ENCODE results near the gene EXOC7.

GRCh38 chr17:76141212-76142038, 37.8 kb upstream of the EXOC7 start, which contains the start of gene FOXJ1:
- TF ChIP-seq CTCF (IDR thresholded peaks at IDR 0.05; ENCODE audit: control extremely low read depth in 1 of 3, insufficient read depth in 1 of 3, low read depth in 1 of 3, low read length in 3 of 3) = no peak
- TF ChIP-seq YY1 (IDR thresholded peaks at IDR 0.05; ENCODE audit: low read depth, low read length) = no peak
- TF ChIP-seq, protein P1, sequence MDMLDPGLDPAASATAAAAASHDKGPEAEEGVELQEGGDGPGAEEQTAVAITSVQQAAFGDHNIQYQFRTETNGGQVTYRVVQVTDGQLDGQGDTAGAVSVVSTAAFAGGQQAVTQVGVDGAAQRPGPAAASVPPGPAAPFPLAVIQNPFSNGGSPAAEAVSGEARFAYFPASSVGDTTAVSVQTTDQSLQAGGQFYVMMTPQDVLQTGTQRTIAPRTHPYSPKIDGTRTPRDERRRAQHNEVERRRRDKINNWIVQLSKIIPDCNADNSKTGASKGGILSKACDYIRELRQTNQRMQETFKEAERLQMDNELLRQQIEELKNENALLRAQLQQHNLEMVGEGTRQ (IDR thresholded peaks at IDR 0.05; ENCODE audit: low read length) = no peak

Data from H1 (cell line).